GM12878 (cell line): ENCODE data around the gene PTPRF. TPM values are rescaled to one million over a fixed set of nuclear protein-coding genes. Genes with fewer than 3 reads are reported as not detected.

ENCODE experiments used
- ATAC-seq: fragments of 200-7000 bp; cut with Tn5 transposase; 3 replicates; pipeline ENCODE4 v1.9.1; 2020; ENCODE audit warnings: mild to moderate bottlenecking, moderate library complexity
- BruUV-seq: library from RNA; stranded (reverse); fragments of 400-500 nt; replicated peaks from 2 replicates; lab custom pipeline; 2021; lab: Mats Ljungman, UMichigan
- CTCF ChIA-PET: fragments of 300-600 bp; sonication (Branson Sonifier 250); formaldehyde crosslinking; extraction: SDS; loops from one replicate; lab custom pipeline; 2021; ENCODE audit warnings: inconsistent platforms; lab: Yijun Ruan, JAX
- POLR2A ChIA-PET: fragments of 350-600 bp; formaldehyde crosslinking; extraction: SDS; loops from one replicate; lab custom pipeline; 2021; ENCODE audit warnings: inconsistent platforms; lab: Charles Lee
- RAD21 ChIA-PET: fragments of 300-600 bp; sonication (Branson Sonifier 250); formaldehyde crosslinking; loops from one replicate; lab custom pipeline; 2023; ENCODE audit warnings: antibody characterized with exemption; ENCODE audit not compliant: unreplicated experiment; lab: Charles Lee
- SMC1A ChIA-PET: fragments of 300-600 bp; sonication (Branson Sonifier 250); formaldehyde crosslinking; loops from one replicate; lab custom pipeline; 2023; ENCODE audit not compliant: unreplicated experiment, uncharacterized antibody; lab: Charles Lee
- DNase-seq: peaks from one replicate; pipeline ENCODE4 v3.0.0-alpha.2; 2011; ENCODE audit warnings: low read depth, low spot score
- FAIRE-seq: peaks from 3 replicates; lab custom pipeline; 2011; peaks lifted over from hg19 to GRCh38; lab: Jason Lieb, UNC
- H2AFZ ChIP-seq: 2 replicates; pipeline ENCODE4 v1.6.0; 2011; ENCODE audit warnings: low read depth, low read length, control low read depth; ENCODE audit not compliant: control insufficient read depth
- H3K27ac ChIP-seq: 2 replicates; pipeline ENCODE4 v1.5.1; 2011; ENCODE audit warnings: control low read depth; ENCODE audit not compliant: control insufficient read depth, insufficient read depth
- H3K27me3 ChIP-seq, 2 experiments: replicated peaks in 1 of 2; 2 replicates each; pipeline versions ENCODE4 v1.6.0 to v1.6.1; 2011; ENCODE audit warnings: low read length in 1 of 2; ENCODE audit not compliant: control insufficient read depth in 2 of 2, insufficient read depth in 2 of 2
- H3K36me3 ChIP-seq, 2 experiments: 2 replicates each; pipeline ENCODE4 v1.5.1; 2011; ENCODE audit warnings: low read length in 1 of 2; ENCODE audit not compliant: control insufficient read depth in 2 of 2, insufficient read depth in 2 of 2
- H3K4me1 ChIP-seq: 2 replicates; pipeline ENCODE4 v1.6.1; 2011; ENCODE audit warnings: mild to moderate bottlenecking, low read length, moderate library complexity, mixed read lengths; ENCODE audit not compliant: control insufficient read depth, insufficient read depth
- H3K4me2 ChIP-seq: 2 replicates; pipeline ENCODE4 v1.6.0; 2011; ENCODE audit warnings: control low read depth; ENCODE audit not compliant: control insufficient read depth, insufficient read depth
- H3K4me3 ChIP-seq: fragments of 200-600 bp; sonication (generic); 2 replicates; pipeline ENCODE4 v1.5.1; 2016
- H3K79me2 ChIP-seq: 2 replicates; pipeline ENCODE4 v1.6.0; 2011; ENCODE audit warnings: low read length; ENCODE audit not compliant: control insufficient read depth, insufficient read depth
- H3K9ac ChIP-seq: 2 replicates; pipeline ENCODE4 v1.8.0; 2011; ENCODE audit warnings: low read length, control low read depth, mixed read lengths; ENCODE audit not compliant: control insufficient read depth, insufficient read depth
- H3K9me3 ChIP-seq: replicated peaks from 3 replicates; pipeline ENCODE4 v1.5.1; 2011; ENCODE audit warnings: mild to moderate bottlenecking, low read length; ENCODE audit not compliant: control insufficient read depth, insufficient read depth
- H4K20me1 ChIP-seq: 2 replicates; pipeline ENCODE4 v1.6.0; 2011; ENCODE audit not compliant: control insufficient read depth, insufficient read depth
- NFYA ChIP-seq: IDR thresholded peaks from 2 replicates; pipeline ENCODE4 v1.6.1; 2011; ENCODE audit warnings: low read depth, mild to moderate bottlenecking, low read length, improper control_type of control experiment, borderline replicate concordance
- RAD51 ChIP-seq: fragments of 450-650 bp; IDR thresholded peaks from 2 replicates; pipeline ENCODE4 v1.6.1; 2016; ENCODE audit warnings: moderate library complexity, mild to moderate bottlenecking, inconsistent platforms
- WGBS: methylation state at CpG from one replicate; pipeline ENCODE4 v1.1.6; 2016; ENCODE audit warnings: low lambda C conversion rate; ENCODE audit not compliant: insufficient replicate concordance, insufficient coverage; ENCODE audit errors: missing lambda C conversion rate; 5-methylcytosine and 5-hydroxymethylcytosine counted together
- in situ Hi-C: fragments of 300-500 bp; cut with MboI; formaldehyde crosslinking; loops from 9 replicates; pipeline ENCODE4 v1.14.3; 2018; ENCODE audit warnings: mixed read lengths
- intact Hi-C: fragments of 100-400 bp; cut with micrococcal nuclease; formaldehyde crosslinking; loops from one replicate; pipeline ENCODE4 v1.14.2; 2022; ENCODE audit not compliant: unreplicated experiment
- polyA plus RNA-seq, 11 experiments: library from polyadenylated mRNA; depleted of rRNA in 4 of 11; unstranded in 6 of 11; stranded (reverse) in 5 of 11; fragments of >200 nt; fragmentation: Nextera tagmentation in 4 of 11; fragmentation: Illumina TruSeq in 1 of 11; extraction: Ambion mirVana in 4 of 11; extraction: Trizol in 1 of 11; gene quantifications; 1 replicate in 1 of 11; 2 replicates in 10 of 11; pipeline versions ENCODE4 v1.2.1 to v1.2.3, GENCODE V29; 2011 to 2016; ENCODE audit warnings: inconsistent platforms in 2 of 11, missing spikeins in 2 of 11, low read depth in 1 of 11
- total RNA-seq, 4 experiments: library from RNA; depleted of rRNA in 3 of 4; stranded (reverse); fragments of >200 nt in 3 of 4; fragmentation: Illumina TruSeq in 1 of 4; extraction: Trizol in 1 of 4; gene quantifications; 2 replicates each; pipeline versions ENCODE4 v1.2.1 to v1.2.3, GENCODE V29; 2013 to 2021
- TF ChIP-seq, protein P1 (sequence below): fragments of 450-650 bp; formaldehyde crosslinking; IDR thresholded peaks from 2 replicates; pipeline ENCODE4 v1.4.0; 2020; ENCODE audit warnings: mild to moderate bottlenecking, moderate library complexity
- TF ChIP-seq, protein P2 (sequence below): fragments of 450-650 bp; IDR thresholded peaks from 2 replicates; pipeline ENCODE4 v1.6.1; 2016; ENCODE audit warnings: mild to moderate bottlenecking

PTPRF gene
- total and polyA plus RNA-seq, 10 of the 15 experiments (the other 5 are each of a cell fraction or from before 2014, with no cell fraction given): 0.04 to 2.6 (median 0.32) TPM

DNA sequence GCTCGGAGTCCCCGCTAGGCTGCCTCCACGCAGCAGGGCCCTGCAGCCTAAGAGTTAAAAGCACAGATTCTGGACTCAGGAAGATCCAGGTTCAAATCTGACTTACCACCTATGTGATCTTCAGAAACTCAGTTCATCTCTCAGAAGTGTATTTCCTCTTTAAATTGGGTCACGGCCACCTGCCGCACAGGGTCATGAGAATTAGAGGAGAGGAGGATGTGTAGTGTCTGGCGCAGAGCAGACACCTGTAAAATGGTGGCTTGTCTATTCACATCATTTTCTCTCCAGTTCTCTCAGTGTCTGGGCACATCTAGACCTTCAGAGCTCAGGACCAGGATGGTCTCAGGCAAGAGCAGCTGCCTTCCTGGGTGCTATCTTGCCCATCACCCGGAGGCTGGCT, 45.8 kb downstream of the PTPRF start (continued):
- TF ChIP-seq RAD51: no peak

DNA sequence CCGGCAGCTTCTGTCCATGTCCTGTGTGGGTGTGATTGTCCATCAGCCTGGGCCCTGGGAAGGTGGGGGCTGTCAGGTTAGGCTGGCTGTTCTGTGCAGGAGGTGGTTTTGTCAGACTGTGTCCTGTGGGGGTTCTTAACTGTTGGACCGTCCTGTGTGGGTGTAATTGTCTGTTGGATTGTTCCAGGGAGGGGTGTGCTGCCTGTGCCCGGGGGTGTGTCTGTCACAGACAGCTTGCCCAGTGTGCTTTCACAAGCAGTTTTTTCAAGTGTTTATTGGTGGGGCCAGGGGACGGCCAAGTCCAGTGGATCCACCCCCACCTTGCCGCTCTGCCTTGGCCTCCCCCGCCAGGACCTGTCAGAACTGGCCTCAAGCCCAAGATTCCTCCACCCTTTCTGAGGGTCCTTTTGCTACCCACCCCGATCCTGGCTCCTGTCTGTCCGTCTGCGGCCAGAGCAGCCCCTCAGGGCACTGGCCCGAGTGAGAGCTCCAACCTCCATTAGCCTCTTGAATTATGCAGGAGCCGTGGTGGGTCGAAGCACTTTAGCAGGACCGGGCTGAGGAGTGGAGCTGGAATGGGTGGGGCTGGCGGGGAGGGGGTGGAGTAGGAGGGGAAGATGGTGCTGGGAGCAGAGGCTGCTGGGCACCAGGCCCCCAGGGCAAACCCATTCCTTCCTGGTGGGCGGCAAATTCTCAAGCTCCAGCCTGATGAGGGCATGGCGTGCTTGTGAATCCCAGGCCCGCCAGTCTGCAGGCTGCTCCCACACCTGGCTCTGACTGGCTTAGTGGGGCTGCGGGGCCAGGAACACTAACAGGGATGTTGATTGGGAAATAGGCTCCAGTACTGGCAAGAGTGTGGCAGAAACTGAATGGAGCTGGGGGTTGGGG, 47.2 kb downstream of the PTPRF start:
- ChIA-PET CTCF (no interaction called here), SMC1A (interaction anchor here (0.9 kb wide), 1 partner anchor 8 kb away, joined by 3 read pairs; no protein-coding TSS in a partner anchor), RAD21 (no interaction called here), POLR2A (interaction anchor here (0.6 to 1.1 kb wide), 2 partner anchors 72 to 1436 kb away, joined by 3 to 7 read pairs; no protein-coding TSS in a partner anchor)
- Histone ChIP-seq H3K9me3 (no peaks in the 10 kb centered on the region), H3K27ac (no peak overlapping the region), H3K4me1 (peaks cover 9% of the 10 kb centered on the region), H4K20me1 (no peaks in the 10 kb centered on the region), H2AFZ (no peak overlapping the region), H3K9ac (no peak overlapping the region), H3K79me2 (no peaks in the 10 kb centered on the region), H3K27me3 (no peaks in the 10 kb centered on the region), H3K36me3 (no peaks in the 10 kb centered on the region), H3K4me3 (no peak overlapping the region), H3K4me2 (no peak overlapping the region)
- TF ChIP-seq, protein P1, sequence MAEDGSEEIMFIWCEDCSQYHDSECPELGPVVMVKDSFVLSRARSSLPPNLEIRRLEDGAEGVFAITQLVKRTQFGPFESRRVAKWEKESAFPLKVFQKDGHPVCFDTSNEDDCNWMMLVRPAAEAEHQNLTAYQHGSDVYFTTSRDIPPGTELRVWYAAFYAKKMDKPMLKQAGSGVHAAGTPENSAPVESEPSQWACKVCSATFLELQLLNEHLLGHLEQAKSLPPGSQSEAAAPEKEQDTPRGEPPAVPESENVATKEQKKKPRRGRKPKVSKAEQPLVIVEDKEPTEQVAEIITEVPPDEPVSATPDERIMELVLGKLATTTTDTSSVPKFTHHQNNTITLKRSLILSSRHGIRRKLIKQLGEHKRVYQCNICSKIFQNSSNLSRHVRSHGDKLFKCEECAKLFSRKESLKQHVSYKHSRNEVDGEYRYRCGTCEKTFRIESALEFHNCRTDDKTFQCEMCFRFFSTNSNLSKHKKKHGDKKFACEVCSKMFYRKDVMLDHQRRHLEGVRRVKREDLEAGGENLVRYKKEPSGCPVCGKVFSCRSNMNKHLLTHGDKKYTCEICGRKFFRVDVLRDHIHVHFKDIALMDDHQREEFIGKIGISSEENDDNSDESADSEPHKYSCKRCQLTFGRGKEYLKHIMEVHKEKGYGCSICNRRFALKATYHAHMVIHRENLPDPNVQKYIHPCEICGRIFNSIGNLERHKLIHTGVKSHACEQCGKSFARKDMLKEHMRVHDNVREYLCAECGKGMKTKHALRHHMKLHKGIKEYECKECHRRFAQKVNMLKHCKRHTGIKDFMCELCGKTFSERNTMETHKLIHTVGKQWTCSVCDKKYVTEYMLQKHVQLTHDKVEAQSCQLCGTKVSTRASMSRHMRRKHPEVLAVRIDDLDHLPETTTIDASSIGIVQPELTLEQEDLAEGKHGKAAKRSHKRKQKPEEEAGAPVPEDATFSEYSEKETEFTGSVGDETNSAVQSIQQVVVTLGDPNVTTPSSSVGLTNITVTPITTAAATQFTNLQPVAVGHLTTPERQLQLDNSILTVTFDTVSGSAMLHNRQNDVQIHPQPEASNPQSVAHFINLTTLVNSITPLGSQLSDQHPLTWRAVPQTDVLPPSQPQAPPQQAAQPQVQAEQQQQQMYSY (CRISPR knock-in tag): no peak
- TF ChIP-seq, protein P2, sequence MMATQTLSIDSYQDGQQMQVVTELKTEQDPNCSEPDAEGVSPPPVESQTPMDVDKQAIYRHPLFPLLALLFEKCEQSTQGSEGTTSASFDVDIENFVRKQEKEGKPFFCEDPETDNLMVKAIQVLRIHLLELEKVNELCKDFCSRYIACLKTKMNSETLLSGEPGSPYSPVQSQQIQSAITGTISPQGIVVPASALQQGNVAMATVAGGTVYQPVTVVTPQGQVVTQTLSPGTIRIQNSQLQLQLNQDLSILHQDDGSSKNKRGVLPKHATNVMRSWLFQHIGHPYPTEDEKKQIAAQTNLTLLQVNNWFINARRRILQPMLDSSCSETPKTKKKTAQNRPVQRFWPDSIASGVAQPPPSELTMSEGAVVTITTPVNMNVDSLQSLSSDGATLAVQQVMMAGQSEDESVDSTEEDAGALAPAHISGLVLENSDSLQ: no peak
- TF ChIP-seq NFYA: no peak
- 55% methylated on average over 17 of the region's 18 CpGs for WGBS
- in situ Hi-C loops: no loop called here
- DNase-seq (no peak), ATAC-seq (no peak), FAIRE-seq (no peak)
- intact Hi-C loops: no loop called here
- BruUV-seq: no TSS peak
